Gastrocnemius medialis (tissue), 4 donors: ENCODE measurements around the gene EMC8. TPM values are rescaled to one million over a fixed set of nuclear protein-coding genes. Genes with fewer than 3 reads are reported as not detected.

ENCODE experiments used
- ATAC-seq, 2 donors: fragments of 150-250 bp; one replicate each; pipeline ENCODE4 v1.9.1; 2016
- DNase-seq, 2 donors: peaks; one replicate each; pipeline ENCODE4 v3.0.0-alpha.2; 2019
- H3K27ac ChIP-seq, 4 donors: fragments of 200-600 bp; sonication (generic); 1 replicate in 1 of 4; 2 replicates in 3 of 4; pipeline ENCODE4 v1.5.1; 2016 to 2018; ENCODE audit warnings: mild to moderate bottlenecking in 2 of 4, moderate library complexity in 1 of 4
- H3K27me3 ChIP-seq, 3 donors: fragments of 200-600 bp; sonication (generic) in 2 of 3; 1 replicate in 1 of 3; 2 replicates in 2 of 3; pipeline versions ENCODE4 v1.5.1 to v1.6.0; 2016 to 2019; ENCODE audit warnings: mild to moderate bottlenecking in 1 of 3, moderate library complexity in 1 of 3
- H3K36me3 ChIP-seq, 2 donors: fragments of 200-600 bp; sonication (generic) in 1 of 2; one replicate each; pipeline ENCODE4 v1.5.1; 2017 to 2018
- H3K4me1 ChIP-seq, 2 donors: fragments of 200-600 bp; sonication (generic) in 1 of 2; one replicate each; pipeline ENCODE4 v1.5.1; 2016 to 2017; ENCODE audit warnings: mild to moderate bottlenecking in 2 of 2
- H3K4me3 ChIP-seq, 4 donors: fragments of 200-600 bp; sonication (generic) in 3 of 4; 1 replicate in 1 of 4; 2 replicates in 3 of 4; pipeline ENCODE4 v1.5.1; 2016 to 2019; ENCODE audit warnings: mild to moderate bottlenecking in 2 of 4
- H3K9me3 ChIP-seq, 3 donors: fragments of 200-600 bp; sonication (generic) in 2 of 3; 1 replicate in 1 of 3; 2 replicates in 2 of 3; pipeline ENCODE4 v1.5.1; 2016 to 2019
- POLR2A ChIP-seq, 2 donors: fragments of 450-650 bp; IDR thresholded peaks; one replicate each; pipeline ENCODE4 v1.6.1; 2017; ENCODE audit warnings: antibody characterized with exemption in 2 of 2, mild to moderate bottlenecking in 2 of 2, moderate library complexity in 2 of 2
- in situ Hi-C, 4 donors: fragments of 200-750 bp; cut with MboI; loops; one replicate each; pipeline versions ENCODE4 v1.15.0 to v1.8.0; 2017; ENCODE audit warnings: low sequenced_read_pairs in 4 of 4
- intact Hi-C: fragments of 100-400 bp; cut with DNase I; formaldehyde crosslinking; loops from one replicate; pipeline ENCODE4 v1.15.1; 2023; ENCODE audit warnings: low total_unique reads
- total RNA-seq, 4 donors: library from RNA; depleted of rRNA; stranded (reverse); fragments of >200 nt; gene quantifications; one replicate each; pipeline versions ENCODE4 v1.1.0 to v1.2.3, GENCODE V29; 2016
- TF ChIP-seq, protein P1 (sequence below), 5 experiments: fragments of 450-650 bp in 3 of 5; fragments of 200-600 bp in 2 of 5; sonication (generic) in 2 of 5; IDR thresholded peaks in 4 of 5; conservative IDR thresholded peaks in 1 of 5; 1 replicate in 4 of 5; 2 replicates in 1 of 5; pipeline ENCODE4 v1.5.1; 2016 to 2019; ENCODE audit warnings: antibody characterized with exemption in 5 of 5, mild to moderate bottlenecking in 3 of 5, moderate library complexity in 3 of 5

The EMC8 gene
- total RNA-seq, 4 donors from 2014 or later: 29.6 to 39.8 (median 36.4) TPM

DNA sequence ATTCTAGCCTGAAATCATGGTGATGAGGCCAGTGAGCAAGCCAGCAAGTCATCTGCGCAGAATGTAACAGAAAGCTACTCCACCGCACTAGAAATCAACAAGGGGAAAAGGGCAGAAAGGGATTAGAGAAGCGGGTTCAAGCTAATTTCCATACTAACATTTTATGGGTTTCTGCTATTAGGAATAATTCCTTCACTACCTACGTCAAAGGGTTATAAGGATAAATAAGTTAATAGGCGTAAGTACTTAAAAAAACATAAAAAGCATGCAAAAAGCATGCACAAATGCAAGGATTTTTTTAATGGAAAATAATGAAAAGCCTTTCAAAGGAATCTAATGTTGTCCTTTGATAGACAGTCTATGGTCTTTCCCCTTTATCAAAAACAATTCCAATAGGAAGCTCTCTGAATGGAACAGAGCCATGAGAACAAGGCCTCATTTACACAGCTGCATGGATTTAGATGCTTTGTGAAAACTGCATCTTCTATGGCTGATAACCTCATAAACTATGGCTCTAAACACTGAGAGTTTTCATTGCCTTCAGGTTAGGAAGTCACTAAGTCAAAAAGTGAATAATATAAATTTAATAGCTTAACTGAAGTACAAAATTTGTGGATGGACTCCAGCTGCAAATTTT is 5.6 kb downstream of the EMC8 start:
- no peak for TF ChIP-seq POLR2A (IDR thresholded peaks at IDR 0.05)
- TF ChIP-seq, protein P1, sequence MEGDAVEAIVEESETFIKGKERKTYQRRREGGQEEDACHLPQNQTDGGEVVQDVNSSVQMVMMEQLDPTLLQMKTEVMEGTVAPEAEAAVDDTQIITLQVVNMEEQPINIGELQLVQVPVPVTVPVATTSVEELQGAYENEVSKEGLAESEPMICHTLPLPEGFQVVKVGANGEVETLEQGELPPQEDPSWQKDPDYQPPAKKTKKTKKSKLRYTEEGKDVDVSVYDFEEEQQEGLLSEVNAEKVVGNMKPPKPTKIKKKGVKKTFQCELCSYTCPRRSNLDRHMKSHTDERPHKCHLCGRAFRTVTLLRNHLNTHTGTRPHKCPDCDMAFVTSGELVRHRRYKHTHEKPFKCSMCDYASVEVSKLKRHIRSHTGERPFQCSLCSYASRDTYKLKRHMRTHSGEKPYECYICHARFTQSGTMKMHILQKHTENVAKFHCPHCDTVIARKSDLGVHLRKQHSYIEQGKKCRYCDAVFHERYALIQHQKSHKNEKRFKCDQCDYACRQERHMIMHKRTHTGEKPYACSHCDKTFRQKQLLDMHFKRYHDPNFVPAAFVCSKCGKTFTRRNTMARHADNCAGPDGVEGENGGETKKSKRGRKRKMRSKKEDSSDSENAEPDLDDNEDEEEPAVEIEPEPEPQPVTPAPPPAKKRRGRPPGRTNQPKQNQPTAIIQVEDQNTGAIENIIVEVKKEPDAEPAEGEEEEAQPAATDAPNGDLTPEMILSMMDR (IDR thresholded peaks at IDR 0.05 in 4 of 5, conservative IDR thresholded peaks at IDR 0.05 in 1 of 5): no peak

DNA sequence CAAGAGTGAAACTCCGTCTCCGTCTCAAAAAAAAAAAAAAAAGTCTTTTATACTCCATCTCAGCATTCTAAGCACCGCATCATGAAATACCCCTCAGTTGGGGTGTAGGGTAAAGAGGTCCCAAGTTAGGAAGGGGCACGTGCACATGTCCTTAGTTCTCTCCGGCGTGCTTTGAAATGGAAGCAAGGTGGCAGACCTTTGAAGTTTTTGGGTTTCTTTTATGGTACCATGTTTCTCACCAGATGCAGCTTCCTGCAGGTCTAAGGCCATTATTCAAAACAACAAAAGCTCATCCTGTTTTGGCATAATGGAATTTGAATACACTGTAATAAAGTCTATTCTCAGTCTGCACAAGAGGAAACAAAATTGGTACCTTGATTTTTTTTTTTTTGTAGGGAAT is 9.6 kb downstream of the EMC8 start:
- Histone ChIP-seq H3K9me3 (no peaks in the 10 kb centered on the region), H3K27ac (no peak overlapping the region), H3K27me3 (no peaks in the 10 kb centered on the region), H3K4me3 (no peak overlapping the region), H3K4me1 (no peaks in the 10 kb centered on the region), H3K36me3 (peaks cover 0 to 25% of the 10 kb centered on the region in 2 donors)
- in situ Hi-C loops (no loop called here), intact Hi-C loops (no loop called here)
- TF ChIP-seq, protein P1 (IDR thresholded peaks at IDR 0.05 in 4 of 5, conservative IDR thresholded peaks at IDR 0.05 in 1 of 5): no peak
- no peak for TF ChIP-seq POLR2A (IDR thresholded peaks at IDR 0.05)
- DNase-seq (no peak), ATAC-seq (no peak)

More for the DNA sequence above, 5.6 kb downstream of the EMC8 start:
- Histone ChIP-seq H3K27me3 (no peaks in the 10 kb centered on the region), H3K9me3 (no peaks in the 10 kb centered on the region), H3K27ac (no peak overlapping the region), H3K4me1 (peaks cover 6 to 11% of the 10 kb centered on the region in 2 donors), H3K36me3 (peaks cover 0 to 15% of the 10 kb centered on the region in 2 donors), H3K4me3 (no peak overlapping the region)
- intact Hi-C loops (no loop called here), in situ Hi-C loops (no loop called here)
- ATAC-seq: no peak
- no peak for DNase-seq

- TF ChIP-seq, protein P1 (IDR thresholded peaks at IDR 0.05 in 4 of 5, conservative IDR thresholded peaks at IDR 0.05 in 1 of 5): no peak
- TF ChIP-seq POLR2A (IDR thresholded peaks at IDR 0.05): no peak
- intact Hi-C loops: no loop called here
- no peak for DNase-seq
- no peak for ATAC-seq
- Histone ChIP-seq H3K9me3 (no peaks in the 10 kb centered on the region), H3K4me3 (no peak overlapping the region), H3K36me3 (peaks cover 0 to 25% of the 10 kb centered on the region in 2 donors), H3K27ac (no peak overlapping the region), H3K4me1 (no peaks in the 10 kb centered on the region), H3K27me3 (no peaks in the 10 kb centered on the region)
- in situ Hi-C loops: no loop called here
Observed at GRCh38 chr16:85788819-85789218, 10.5 kb downstream of the EMC8 start.

GRCh38 chr16:85785927-85786326 is 13.4 kb downstream of the EMC8 start:
- no peak overlapping the region for H3K27ac ChIP-seq

More at GRCh38 chr16:85785927-85786326, 13.4 kb downstream of the EMC8 start:
- Histone ChIP-seq H3K9me3 (no peaks in the 10 kb centered on the region), H3K27me3 (no peaks in the 10 kb centered on the region), H3K4me3 (no peak overlapping the region), H3K36me3 (peaks cover 0 to 29% of the 10 kb centered on the region in 2 donors), H3K4me1 (peaks cover 9 to 12% of the 10 kb centered on the region in 2 donors)
- in situ Hi-C loops (no loop called here), intact Hi-C loops (no loop called here)
- ATAC-seq: no peak
- TF ChIP-seq, protein P1 (IDR thresholded peaks at IDR 0.05 in 4 of 5, conservative IDR thresholded peaks at IDR 0.05 in 1 of 5): no peak
- TF ChIP-seq POLR2A (IDR thresholded peaks at IDR 0.05): no peak
- DNase-seq: no peak
